ENCODE measurements around the gene NUP133.
"Not testable (repeated sequence)": the region's sequence is repeated elsewhere in the genome, so short reads cannot be mapped to it uniquely, and the experiment has no call there.

NUP133 gene

GRCh38 chr1:229396585-229397206, 111.4 kb downstream of the NUP133 start:
- TF ChIP-seq POLR2AphosphoS5 (IDR thresholded peaks at IDR 0.05; ENCODE audit: low read depth, low read length) (no peak), PAX5 (IDR thresholded peaks at IDR 0.05; ENCODE audit: insufficient read depth, low read length, severe bottlenecking) (no peak), POLR2A (IDR thresholded peaks at IDR 0.05; ENCODE audit: low read depth, low read length) (no peak), TAF1 (IDR thresholded peaks at IDR 0.05; ENCODE audit: low read depth, low read length) (no peak), POU2F2 (IDR thresholded peaks at IDR 0.05; ENCODE audit: low read depth, low read length) (no peak)
- FAIRE-seq: no peak
- DNase-seq (ENCODE audit: insufficient read length, low spot score): no peak

- not testable (repeated sequence) for FAIRE-seq; DNase-seq (ENCODE audit: insufficient read length, low spot score)
Observed at GRCh38 chr1:229394517-229394916, 113.6 kb downstream of the NUP133 start.

GRCh38 chr1:229392936-229393335, 115.2 kb downstream of the NUP133 start:
- TF ChIP-seq PAX5 (IDR thresholded peaks at IDR 0.05; ENCODE audit: insufficient read depth, low read length, severe bottlenecking) (no peak), POLR2AphosphoS5 (IDR thresholded peaks at IDR 0.05; ENCODE audit: low read depth, low read length) (no peak), POU2F2 (IDR thresholded peaks at IDR 0.05; ENCODE audit: low read depth, low read length) (no peak), TAF1 (IDR thresholded peaks at IDR 0.05; ENCODE audit: low read depth, low read length) (no peak)
- no peak for FAIRE-seq

More at GRCh38 chr1:229392936-229393335, 115.2 kb downstream of the NUP133 start:
- DNase-seq (ENCODE audit: insufficient read length, low spot score): no peak

Measured in GM12891 (cell line).